GM12892 (cell line): ENCODE results near the gene LDLRAD4.

Experiments used
- DNase-seq: peaks from one replicate; pipeline ENCODE4 v3.0.0; 2011; ENCODE audit not compliant: insufficient read length
- FAIRE-seq: peaks from 2 replicates; lab custom pipeline; 2011; peaks lifted over from hg19 to GRCh38; lab: Jason Lieb, UNC
- POLR2A ChIP-seq: IDR thresholded peaks from 2 replicates; pipeline ENCODE4 v1.6.1; 2011; ENCODE audit warnings: low read depth, low read length, control low read depth
- POLR2AphosphoS5 ChIP-seq: IDR thresholded peaks from 2 replicates; pipeline ENCODE4 v1.6.1; 2011; ENCODE audit warnings: low read depth, low read length, control low read depth
- TAF1 ChIP-seq: IDR thresholded peaks from 2 replicates; pipeline ENCODE4 v1.6.1; 2011; ENCODE audit warnings: low read depth, mild to moderate bottlenecking, control low read depth, low read length, borderline replicate concordance

The LDLRAD4 gene

DNA sequence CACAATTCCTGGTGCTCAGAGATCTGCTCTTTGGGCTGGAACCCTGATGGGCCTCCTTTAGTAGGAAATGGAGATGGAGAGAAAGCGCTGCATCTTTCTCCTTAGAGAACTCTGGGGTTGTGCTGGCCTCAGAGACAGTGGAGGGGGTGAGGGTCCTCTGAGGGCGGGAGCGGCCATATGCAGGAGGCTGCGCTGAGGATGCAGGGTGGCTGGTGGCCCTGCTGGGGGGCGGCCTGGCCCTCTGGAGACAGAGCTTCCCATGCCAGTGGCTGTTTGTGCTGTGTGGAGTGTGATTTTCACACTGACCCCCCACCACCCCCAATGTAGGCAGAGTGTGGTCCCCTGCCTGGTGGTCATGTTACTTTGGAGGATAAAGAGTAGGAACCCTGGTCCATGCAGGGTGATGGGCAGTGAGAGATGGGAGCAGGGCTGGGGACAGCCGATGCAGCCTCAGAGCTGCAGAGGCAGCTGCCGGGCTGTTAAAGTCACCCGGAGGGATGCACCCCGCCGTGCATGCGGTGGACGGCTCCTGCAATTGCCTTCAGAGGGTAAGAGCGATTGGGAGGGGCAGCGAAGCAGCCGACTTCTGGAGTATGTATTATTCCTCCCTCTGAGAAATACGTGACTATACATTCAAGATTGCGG lies 313.2 kb downstream of the LDLRAD4 start:
- no peak for DNase-seq
- no peak for FAIRE-seq
- no peak for TF ChIP-seq TAF1
- TF ChIP-seq POLR2AphosphoS5: no peak

DNA sequence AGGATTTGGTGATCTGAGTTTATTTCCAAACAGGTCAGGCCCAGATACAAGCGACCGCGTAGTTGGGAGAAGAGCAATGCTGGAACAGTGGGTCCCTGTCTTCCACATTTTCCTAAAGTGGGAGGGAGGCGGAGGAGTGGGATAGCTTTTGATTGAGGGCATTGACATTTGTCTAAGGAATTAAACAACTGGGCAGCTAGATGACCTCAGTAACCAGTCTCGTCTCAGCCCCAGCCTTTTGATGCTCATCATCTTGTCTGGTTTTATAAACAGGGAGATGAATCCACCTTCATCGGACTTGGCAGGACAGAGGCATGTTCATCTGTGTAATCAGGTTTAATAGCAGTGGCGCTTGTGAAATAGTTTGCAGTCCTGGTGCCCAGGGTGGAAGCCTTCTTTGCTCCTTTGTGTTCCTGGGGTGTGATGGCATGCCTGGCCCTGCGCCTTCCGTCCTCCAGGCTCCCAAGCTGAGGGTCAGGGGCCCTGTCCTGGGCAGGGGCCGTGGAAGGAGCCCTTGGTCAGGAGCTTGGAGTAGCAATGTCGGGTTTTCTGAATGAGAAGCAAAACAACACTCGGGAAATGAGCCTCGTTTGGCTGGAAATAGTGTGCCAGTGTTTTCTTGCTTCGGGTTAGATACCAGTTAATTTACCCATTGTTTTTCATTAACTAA lies 314.0 kb downstream of the LDLRAD4 start:
- no peak for TF ChIP-seq TAF1
- no peak for TF ChIP-seq POLR2A
- TF ChIP-seq POLR2AphosphoS5: no peak
- FAIRE-seq (no peak), DNase-seq (no peak)

DNA sequence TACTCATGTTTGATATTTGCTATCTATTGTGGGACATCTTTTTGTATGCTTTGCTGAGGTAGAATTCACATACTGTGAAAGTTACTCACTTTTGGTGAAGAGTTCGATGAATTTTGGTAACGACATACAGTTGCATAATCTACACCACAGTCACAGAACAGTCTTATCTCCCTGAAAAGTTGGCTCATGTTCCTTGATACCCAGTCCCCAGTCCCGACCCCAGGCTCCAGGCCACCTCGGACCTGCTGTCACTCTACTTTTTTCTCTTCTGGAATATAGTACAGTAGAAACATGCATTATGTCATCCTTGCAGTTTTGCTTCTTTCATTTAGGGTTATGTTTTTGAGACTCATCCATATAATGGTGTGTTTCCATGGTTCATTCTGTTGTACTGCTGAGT lies 316.1 kb downstream of the LDLRAD4 start:
- FAIRE-seq (no peak), DNase-seq (no peak)
- TF ChIP-seq TAF1 (no peak), POLR2AphosphoS5 (no peak)

DNA sequence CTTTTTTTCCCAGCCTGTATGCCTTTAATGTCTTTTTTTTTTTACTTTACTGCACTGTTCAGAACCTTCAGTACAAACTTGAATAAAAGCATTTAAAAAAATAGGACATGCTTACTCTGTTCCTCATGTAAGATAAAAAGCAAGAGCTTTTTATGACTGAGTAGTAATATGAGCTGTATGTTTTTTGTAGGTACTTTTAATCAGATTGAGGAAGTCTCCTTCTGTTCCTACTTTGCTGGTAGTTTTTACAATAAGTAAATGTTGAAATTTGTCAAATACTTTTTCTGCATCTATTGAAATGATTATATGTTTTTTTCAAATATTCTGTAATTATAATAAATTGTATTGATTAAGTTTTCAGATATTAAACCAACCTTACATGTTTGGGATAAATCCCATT lies 318.0 kb downstream of the LDLRAD4 start:
- FAIRE-seq (no peak), DNase-seq (no peak)
- TF ChIP-seq TAF1 (no peak), POLR2A (no peak), POLR2AphosphoS5 (no peak)

DNA sequence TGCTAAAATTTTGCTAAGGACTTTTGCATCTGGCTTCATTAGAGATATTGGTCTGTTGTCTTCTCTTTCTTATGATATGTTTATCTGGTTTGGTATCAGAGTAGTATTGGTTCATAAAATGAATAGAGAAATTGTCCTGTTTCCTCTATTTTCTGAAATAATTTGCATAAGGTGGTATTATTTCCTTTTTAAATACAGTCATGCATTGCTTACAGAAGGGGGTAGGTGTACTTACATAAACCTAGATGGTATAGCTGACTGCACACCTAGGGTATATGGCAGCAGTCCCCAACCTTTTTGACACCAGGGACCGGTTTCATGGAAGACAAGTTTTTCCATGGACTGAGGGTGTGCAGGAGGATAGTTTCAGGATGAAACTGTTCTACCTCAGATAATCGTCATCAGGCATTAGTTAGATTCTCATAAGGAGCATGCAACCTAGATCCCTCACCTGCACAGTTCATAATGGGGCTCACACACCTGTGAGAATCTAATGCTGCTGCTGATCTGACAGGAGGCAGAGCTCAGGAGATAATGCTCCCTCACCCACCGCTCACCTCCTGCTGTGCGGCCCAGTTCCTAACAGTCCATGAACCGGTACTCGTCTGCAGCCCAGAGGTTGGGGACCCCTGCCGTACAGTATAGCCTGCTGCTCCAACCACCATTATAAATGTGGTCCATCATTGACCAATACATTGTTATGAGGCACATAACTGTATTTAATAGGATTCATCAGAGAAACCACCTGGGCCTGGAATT lies 318.6 kb downstream of the LDLRAD4 start:
- TF ChIP-seq POLR2A (no peak), TAF1 (no peak), POLR2AphosphoS5 (no peak)
- FAIRE-seq (no peak), DNase-seq (no peak)

DNA sequence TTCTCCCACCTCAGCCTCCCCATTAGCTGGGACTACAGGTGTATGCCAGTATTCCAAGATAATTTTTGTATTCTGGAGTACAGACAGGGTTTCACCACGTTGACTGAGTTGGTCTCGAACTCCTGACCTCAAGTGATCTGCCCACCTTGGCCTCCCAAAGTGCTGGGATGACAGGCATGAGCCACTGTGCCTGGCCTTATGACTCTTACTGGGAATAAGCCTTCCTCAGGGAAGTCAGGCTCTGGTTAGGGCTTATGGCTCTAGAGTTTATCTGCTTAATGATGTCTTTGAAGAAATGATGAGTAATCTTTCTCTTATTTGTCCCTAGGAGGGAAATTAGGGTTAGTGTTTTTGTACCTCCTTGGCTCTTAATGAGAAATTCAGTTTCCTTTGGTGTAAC lies 320.1 kb downstream of the LDLRAD4 start:
- DNase-seq (no peak), FAIRE-seq (no peak)
- TF ChIP-seq TAF1: no peak
- TF ChIP-seq POLR2A: no peak
- no peak for TF ChIP-seq POLR2AphosphoS5

DNA sequence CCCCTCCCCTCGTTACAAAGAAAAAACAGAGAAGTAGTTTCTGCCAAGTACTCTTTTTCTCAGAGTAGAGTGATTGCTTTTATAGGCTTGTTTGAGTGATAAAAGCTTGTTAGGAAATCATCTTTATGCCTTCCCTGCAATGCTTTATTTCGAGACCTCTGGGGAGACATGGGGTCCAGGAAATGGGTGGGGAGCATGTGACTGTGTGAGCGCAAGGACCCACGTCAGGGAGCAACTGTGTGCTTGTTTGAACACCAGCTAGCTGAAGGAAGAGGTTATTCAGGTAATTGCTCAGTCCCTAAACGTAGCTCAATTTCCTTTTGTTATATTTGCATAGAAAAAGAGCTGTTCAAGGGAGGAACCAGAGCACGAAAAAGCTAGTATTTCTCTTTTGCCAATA lies 320.5 kb downstream of the LDLRAD4 start:
- TF ChIP-seq TAF1 (no peak), POLR2A (no peak), POLR2AphosphoS5 (no peak)
- FAIRE-seq: no peak
- no peak for DNase-seq

DNA sequence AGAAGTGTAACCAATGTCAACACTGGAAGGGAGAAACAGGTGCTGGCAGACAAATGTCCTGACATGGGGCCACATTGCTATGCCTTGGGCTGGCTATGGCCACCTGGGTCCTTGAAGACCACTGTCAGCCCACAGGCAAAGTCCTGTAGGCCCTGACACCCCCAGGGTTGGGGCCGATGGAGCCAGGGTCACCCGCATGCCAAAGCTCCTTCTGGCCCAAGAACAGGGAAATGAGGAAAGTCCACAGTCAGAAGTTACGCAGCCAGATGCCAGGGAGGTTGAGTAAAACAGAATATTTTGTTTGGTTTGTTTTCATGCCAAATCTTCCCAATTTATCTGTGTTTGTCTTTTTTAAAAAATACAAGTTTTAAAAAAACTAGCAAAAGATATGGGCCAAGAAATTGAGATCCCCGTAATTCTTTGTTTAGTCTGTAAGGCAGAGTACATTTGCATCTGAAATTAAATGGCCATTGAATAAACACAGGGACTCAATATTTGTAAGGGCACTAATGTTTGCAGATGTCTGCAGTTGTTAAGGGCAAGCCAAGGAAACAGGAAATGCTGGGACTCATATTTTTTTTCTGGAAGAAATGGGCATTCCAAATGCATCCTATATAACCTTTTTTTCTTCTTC lies 321.4 kb downstream of the LDLRAD4 start:
- TF ChIP-seq POLR2AphosphoS5: no peak
- TF ChIP-seq POLR2A: no peak
- TF ChIP-seq TAF1: no peak
- no peak for DNase-seq
- no peak for FAIRE-seq

DNA sequence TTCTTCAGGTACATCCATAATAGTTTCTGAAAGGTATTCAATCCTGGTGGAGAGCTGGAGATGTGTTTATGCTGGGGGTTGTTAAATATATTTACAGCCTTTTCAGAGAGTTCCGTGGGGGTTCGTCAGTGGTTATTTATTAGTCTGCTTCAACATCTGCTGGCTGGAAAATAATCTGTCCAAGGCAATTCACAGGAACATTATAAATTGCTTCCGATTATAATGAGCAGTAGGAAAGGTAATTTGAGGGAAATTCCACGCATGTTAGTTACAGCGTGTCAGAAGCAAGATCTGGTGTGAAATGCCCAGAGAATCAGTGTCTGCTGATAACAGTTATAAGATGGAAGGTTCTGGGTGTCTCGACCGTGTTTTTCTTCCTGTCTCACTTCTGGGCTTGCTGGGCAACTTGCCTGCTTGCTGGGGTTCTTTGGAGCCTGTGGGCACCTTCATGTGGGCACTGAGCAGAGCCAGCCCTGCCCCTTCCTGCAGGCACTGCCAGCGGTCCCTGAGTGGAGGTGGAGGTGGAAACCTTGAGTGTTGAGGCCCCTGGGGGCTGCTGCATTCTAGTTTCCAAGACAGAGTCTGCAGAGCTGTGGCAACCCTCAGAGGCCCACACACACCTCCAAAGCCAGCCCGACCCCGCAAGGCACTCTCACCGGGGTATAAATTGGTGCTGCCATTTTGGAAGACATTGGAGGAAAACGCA lies 322.1 kb downstream of the LDLRAD4 start:
- no peak for DNase-seq
- TF ChIP-seq POLR2AphosphoS5: no peak
- no peak for TF ChIP-seq POLR2A
- no peak for TF ChIP-seq TAF1
- FAIRE-seq: no peak

DNA sequence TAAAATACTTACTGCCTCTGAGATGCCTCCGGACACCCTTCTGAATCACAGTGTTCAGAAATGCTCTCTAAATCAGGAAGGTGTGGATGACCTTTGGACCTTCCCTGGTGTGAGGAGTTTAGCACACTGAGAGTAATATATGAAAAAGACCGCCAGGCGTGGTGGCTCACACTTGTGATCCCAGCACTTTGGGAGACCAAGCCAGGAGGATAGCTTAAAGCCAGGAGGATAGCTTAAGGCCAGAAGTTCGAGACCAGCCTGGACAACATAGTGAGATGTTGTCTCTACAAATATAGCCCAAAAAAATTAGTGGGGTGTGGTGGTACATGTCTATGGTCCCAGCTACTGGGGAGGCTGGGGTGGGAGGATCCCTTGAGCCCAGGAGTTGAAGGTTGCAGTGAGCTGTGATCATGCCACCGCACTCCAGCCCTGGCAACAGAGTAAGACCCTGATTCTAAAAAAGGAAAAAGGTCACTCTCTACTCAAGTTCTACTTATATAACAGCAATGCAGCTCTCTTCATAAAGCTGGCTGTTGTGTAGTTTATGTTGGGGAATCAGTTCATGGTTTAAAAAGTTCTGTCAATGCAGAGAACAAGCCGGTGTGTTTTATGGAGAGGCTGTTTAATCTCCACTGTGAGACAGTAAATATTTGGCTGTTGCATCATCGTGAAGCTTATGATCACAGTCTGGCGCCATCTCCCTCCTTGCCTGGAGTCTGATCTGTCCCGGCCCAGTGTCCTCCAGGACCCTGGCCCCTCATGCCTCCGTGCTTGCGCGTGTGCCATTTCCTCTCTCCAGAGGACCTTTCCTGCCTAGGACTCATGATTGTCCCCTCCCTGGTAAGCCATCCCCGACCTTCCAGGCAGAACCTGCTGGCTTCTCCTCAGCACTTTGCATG lies 323.3 kb downstream of the LDLRAD4 start:
- no peak for DNase-seq
- TF ChIP-seq TAF1 (no peak), POLR2A (no peak), POLR2AphosphoS5 (no peak)
- no peak for FAIRE-seq

DNA sequence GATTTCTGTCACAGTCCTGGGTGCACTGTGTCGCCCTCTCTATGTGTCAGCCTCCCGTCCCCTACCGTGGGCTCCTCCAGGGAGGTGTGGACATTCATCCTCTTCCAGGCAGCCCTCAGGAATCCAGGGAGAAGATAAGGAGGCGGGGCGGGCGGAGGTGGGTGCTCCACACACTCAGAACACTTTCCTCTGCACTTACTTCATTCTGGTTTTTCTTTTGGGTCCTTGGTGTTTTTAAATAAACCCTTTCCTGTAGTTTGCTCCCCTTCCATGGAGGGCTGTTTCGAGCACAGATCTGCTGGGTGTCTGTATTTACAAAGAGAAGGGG lies 323.9 kb downstream of the LDLRAD4 start:
- FAIRE-seq (no peak), DNase-seq (no peak)
- no peak for TF ChIP-seq POLR2AphosphoS5
- no peak for TF ChIP-seq TAF1
- no peak for TF ChIP-seq POLR2A

DNA sequence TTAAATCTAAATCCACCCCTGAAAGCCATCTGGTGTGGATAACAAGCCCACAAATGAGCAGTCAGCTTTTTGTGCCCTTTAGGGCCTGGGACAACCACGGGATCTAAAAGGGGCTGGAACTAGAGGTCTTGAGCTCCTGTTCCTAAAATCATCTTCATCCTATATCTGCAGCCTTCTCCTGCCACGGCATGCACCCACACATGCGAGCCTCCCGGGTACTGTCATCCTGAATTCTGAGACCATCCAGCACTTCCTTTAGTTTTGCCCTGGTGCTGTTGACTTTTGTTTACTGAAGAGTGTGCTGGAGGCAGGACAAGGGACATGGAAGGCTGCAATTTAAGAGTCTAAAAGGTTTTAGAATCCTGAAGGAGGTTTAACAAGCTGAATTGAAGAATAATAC lies 324.6 kb downstream of the LDLRAD4 start:
- TF ChIP-seq POLR2AphosphoS5 (no peak), TAF1 (no peak), POLR2A (no peak)
- DNase-seq (no peak), FAIRE-seq (no peak)
